CD1c-positive myeloid dendritic cell (primary cell): Measurements from ENCODE around the gene NOL9.
A peak's percentile ranks its signal among the peaks of the same experiment; 100 is the strongest.

Experiments used
- DNase-seq: peaks from one replicate; pipeline ENCODE4 v3.0.0-alpha.2; 2016; ENCODE audit errors: extremely low spot score

NOL9 gene

DNA sequence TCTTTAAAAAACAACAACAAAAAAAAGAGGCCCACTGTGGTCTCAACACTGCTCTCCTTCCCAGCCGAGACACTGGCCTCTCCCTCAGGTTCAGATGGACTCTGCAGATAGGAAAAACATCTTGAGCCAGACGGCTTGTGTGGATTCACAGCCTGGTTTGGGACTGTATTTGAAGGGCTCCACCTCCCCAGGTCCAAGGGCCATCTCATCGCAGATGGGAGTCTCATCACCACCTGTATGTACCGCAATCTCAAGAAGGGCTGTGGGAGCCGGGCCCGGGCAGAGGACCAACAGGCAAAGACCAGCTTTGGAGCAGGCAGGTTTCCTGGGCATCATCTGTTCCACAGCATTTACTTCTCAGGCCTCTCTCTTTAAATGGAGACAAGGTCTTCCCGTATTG lies 35.7 kb upstream of the NOL9 start:
- no peak for DNase-seq

GRCh38 chr1:6588893-6589520 lies 34.7 kb upstream of the NOL9 start:
- DNase-seq: peak; percentile 90

GRCh38 chr1:6588128-6588892 lies 34.0 kb upstream of the NOL9 start:
- DNase-seq: no peak

- DNase-seq: no peak
Observed at GRCh38 chr1:6587261-6588005, 33.1 kb upstream of the NOL9 start.

DNA sequence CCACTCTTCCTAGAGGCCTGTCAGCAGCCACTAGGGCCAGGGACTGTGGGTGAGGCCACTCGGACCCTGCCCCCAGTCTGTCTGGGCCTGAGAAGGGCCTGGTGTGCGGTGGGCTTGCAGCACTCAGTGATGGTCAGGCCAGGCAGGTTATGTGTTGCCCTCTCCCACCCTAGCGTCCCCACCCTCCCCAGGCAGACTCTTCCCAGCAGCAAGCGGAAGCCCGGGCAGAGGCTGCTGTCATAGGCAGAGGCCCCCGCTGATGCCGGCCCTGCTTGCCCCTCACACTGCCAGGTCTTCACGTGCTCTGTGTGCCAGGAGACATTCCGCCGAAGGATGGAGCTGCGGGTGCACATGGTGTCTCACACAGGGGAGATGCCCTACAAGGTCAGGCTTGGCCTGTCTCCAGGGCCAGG lies 32.1 kb upstream of the NOL9 start:
- no peak for DNase-seq

DNA sequence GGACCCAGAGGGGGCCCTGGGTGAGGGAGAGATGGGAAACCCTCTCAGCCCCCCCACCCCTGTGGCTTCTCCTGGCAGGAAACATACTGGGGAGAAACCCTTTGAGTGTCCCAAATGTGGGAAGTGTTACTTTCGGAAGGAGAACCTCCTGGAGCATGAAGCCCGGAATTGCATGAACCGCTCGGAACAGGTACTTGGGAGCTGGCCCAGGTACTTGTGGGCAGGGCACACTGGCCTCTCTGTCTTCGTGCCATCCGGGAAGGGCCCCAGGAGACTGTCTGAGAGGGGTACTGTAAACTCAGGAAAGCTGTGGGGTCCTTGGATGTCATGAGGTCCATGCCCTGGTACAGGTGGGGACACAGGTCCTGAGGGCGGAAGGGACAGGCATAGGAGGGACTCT lies 31.5 kb upstream of the NOL9 start:
- no peak for DNase-seq

DNA sequence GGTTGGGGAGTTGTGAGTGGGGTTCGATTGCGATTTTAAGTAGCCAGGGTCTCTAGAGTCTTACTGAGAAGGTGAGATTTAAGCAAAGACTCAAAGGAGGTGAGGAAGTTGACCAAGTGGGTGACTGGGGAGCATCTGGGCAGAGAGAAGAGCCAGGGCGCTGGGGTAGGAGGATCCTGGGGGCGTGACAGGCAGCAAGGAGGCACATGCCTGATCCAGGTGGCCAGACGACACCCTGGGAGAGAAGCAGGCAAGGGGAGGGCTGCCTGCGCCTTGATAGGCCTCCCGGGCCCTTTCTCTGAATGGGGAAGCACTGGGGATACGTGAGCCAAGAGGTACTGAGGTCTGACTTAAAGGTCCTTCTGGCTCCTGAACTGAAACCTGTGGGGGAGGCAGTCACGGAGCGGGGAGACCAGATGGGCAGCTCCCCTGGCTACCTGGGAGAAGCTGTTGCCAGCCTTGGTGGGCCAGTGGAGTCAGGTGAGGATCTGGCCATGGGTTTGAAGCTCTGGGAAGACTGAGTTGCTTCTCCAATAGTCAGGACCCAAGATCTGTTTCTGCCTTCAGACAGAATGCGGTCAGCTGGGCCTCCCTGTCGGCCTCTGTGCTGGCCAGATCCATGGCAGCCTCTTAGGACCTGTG lies 30.9 kb upstream of the NOL9 start:
- no peak for DNase-seq

- DNase-seq: peak; percentile 22
Observed at GRCh38 chr1:6584126-6585080, 30.1 kb upstream of the NOL9 start.

DNA sequence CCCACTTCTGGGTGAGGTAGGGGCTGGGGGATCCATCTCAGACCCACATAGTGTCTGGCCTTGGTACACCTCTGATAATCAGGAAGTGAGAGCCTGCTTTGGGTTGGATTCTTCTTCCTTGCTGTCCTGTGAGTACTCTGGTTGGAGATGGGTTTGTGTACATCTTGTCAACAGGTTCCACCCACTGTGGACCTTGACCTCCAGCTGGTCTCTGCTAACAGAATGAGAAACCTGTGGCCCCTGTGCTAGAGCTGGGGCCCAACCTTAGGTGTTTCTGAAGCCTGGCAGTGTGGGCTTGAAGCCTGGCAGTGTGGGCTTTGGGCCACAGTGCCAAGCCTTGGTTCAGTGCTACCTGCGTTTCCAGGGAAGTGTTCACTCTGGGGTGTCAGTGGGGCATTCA lies 28.1 kb upstream of the NOL9 start:
- DNase-seq: peak; percentile 28

DNA sequence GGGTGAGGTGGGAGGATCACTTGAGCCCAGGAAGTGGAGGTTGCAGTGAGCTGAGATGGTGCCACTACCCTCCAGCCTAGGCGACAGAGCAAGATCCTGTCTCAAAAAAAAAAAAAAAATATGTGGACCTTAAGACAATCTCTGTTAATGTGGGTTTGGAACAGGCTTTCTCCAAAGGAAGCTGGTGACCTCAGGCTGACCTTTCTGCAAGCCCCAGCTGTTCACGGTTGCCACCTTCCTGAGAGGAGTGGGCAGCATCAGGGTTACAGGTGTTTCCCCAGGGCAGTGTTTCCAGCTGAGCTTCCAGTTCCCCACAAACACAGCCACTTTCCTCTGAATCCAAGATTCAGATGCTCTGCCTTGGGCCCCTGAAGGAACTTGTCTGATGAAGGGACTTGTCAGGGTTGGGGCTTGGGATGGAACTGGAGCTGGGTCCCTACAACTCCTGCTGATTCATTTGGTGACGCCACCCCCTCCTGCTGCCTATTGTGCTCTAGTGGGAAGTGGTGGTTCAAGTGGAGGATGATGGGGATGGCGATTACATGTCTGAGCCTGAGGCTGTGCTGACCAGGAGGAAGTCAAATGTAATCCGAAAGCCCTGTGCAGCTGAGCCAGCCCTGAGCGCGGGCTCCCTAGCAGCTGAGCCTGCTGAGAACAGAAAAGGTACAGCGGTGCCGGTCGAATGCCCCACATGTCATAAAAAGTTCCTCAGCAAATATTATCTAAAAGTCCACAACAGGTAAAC lies 27.4 kb upstream of the NOL9 start:
- peak; percentile 84 for DNase-seq

DNA sequence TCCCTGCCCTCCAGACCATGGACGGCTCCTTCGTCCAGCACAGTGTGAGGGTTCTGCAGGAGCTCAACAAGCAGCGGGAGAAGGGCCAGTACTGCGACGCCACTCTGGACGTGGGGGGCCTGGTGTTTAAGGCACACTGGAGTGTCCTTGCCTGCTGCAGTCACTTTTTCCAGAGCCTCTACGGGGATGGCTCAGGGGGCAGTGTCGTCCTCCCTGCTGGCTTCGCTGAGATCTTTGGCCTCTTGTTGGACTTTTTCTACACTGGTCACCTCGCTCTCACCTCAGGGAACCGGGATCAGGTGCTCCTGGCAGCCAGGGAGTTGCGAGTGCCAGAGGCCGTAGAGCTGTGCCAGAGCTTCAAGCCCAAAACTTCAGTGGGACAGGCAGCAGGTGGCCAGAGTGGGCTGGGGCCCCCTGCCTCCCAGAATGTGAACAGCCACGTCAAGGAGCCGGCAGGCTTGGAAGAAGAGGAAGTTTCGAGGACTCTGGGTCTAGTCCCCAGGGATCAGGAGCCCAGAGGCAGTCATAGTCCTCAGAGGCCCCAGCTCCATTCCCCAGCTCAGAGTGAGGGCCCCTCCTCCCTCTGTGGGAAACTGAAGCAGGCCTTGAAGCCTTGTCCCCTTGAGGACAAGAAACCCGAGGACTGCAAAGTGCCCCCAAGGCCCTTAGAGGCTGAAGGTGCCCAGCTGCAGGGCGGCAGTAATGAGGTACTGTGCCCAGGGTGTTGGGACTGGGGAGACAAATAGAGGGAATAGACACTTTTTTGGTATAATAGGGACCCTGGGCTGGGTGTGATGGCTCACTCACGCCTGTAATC lies 26.5 kb upstream of the NOL9 start:
- DNase-seq: peak; percentile 45

GRCh38 chr1:6580119-6580592 lies 25.8 kb upstream of the NOL9 start:
- peak; percentile 69 for DNase-seq

DNA sequence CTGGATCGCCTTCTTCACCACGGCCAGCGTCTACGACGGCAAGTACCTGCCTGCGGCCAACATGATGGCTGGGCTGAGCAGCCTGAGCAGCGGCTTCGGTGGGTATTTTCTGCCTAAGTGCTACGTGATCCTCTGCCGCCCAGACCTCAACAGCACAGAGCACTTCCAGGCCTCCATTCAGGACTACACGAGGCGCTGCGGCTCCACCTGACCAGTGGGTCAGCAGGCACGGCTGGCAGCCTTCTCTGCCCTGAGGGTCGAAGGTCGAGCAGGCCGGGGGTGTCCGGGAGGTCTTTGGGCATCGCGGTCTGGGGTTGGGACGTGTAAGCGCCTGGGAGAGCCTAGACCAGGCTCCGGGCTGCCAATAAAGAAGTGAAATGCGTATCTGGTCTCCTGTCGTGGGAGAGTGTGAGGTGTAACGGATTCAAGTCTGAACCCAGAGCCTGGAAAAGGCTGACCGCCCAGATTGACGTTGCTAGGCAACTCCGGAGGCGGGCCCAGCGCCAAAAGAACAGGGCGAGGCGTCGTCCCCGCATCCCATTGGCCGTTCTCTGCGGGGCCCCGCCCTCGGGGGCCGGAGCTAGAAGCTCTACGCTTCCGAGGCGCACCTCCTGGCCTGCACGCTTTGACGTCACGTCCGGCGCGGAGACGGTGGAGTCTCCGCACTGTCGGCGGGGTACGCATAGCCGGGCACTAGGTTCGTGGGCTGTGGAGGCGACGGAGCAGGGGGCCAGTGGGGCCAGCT lies 25.2 kb upstream of the NOL9 start, which contains the start of gene ZBTB48:
Gene ZBTB48, plus strand, starts transcription at position 621 of the 745 bp plus-strand sequence. CDS start 616 bp downstream, outside the sequence.
- peak; percentile 99 for DNase-seq

- no peak for DNase-seq
Observed at GRCh38 chr1:6578624-6579373, 24.5 kb upstream of the NOL9 start.

- DNase-seq: no peak
Observed at GRCh38 chr1:6577831-6578525, 23.7 kb upstream of the NOL9 start.

DNA sequence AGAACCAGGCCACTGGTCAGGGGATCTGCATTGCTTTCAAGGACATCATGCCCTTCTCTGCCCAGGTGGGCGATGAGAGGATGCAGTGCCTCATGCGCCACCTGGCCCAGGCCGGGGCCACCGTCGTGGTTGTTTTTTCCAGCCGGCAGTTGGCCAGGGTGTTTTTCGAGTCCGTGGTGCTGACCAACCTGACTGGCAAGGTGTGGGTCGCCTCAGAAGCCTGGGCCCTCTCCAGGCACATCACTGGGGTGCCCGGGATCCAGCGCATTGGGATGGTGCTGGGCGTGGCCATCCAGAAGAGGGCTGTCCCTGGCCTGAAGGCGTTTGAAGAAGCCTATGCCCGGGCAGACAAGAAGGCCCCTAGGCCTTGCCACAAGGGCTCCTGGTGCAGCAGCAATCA lies 20.5 kb upstream of the NOL9 start:
- no peak for DNase-seq

- DNase-seq: no peak
Observed at GRCh38 chr1:6574025-6574620, 19.8 kb upstream of the NOL9 start.
